Measurements from ENCODE around the gene SCNN1B.
"Not testable (repeated sequence)": the region's sequence is repeated elsewhere in the genome, so short reads cannot be mapped to it uniquely, and the experiment has no call there.

SCNN1B gene

DNA sequence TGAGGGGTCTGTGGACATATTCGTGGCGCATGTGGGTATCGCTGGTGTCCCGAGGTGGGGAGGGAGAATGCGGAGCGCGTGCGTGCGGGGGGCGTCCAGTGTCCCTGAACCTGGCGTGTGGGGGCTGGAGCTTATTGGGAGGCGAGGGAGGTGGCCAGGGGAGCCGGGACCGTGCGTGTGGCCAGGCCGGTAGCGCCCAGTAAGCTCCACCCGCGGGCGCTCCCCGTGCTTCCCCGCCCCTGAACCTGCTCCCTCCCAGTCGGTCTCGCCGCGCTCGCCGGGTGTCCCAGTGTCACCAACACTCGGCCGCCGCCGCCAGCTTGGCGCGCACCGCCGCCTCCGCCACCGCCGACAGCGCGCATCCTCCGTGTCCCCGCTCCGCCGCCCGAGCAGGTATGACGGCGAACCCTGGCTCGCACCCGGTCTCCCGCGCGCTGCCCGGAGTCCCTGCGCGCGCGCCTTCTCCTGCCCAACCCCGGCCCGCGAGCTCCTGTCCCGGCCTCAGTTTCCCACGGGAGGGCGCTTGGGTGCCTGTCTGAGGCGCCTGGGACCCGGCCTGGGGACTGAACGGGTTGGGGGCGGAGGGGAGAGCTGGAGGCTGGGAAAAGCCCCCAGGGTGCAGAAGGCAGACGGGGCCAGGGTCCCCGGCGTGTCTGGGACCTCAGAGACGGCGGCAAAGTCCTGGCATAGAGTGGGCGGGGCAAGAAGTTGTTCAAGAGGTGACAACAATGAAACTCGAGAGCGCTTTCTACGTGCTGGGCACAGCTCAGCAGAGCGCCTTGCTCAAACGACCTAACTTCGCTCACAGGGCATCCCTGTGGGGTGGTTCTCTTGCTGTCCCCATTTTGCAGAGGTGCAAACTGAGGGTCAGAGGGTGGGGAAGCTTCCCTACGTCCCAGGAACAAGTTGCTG lies at the start of gene SCNN1B:
Gene SCNN1B (plus strand): TSS at position 258 of the 912 bp plus-strand sequence. CDS start 46,298 bp downstream, outside the sequence.
- no peak for DNase-seq

DNA sequence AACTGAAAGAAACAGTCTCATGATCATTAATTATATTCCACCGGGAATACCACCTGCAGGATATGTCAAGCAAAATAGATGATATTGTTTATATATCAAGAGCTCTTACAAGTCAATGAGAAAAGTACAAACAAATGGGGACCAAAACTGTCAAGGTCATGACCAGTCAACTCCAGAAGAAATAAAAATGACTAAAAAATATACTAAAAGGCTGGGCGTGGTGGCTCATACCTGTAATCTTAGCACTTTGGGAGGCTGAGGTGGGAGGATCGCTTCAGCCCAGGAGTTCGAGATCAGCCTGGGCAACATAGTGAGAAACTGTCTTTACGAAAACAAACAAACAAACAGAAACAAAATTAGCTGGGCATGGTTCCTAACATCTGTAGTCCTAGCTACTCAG lies 49.8 kb upstream of the SCNN1B start:
- no peak for DNase-seq

- DNase-seq: not testable (repeated sequence)
Observed at GRCh38 chr16:23253650-23254049, 48.5 kb upstream of the SCNN1B start.

DNA sequence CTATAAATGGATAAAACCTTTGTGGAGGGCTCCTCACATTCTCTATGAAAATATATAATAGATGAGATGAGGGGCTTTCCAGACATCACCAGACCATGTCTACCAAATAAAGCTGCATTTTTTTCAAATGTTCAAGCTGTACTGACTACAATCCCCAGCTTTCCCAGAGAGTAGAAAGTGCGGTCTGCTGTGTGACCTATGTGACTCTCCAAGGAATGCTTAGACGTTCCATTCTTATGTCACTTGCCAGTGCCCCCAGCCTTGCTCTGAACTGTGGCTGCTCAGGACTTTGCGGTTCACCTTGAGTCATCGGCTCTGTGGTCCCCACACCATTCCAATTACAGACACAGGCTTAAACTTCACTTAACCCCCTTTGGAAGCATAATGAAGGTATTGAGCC lies 47.8 kb upstream of the SCNN1B start:
- no peak for DNase-seq

DNA sequence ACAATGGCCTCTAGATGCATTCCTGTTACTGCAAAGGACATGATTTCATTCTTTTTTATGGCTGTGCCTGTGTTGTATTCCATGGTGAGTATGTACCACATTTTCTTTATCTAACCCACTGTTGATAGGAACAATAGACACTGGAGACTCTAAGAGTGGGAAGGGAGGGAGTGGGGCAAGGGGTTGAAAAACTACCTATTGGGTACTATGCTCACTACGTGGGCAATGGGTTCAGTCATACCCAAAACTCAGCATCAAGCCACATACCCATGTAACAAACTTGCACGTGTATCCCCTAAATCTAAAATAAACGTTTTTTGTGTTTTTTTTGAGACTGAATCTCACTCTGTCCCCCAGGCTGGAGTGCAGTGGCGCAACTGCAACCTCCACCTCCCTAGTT lies 47.1 kb upstream of the SCNN1B start:
- no peak for DNase-seq

DNA sequence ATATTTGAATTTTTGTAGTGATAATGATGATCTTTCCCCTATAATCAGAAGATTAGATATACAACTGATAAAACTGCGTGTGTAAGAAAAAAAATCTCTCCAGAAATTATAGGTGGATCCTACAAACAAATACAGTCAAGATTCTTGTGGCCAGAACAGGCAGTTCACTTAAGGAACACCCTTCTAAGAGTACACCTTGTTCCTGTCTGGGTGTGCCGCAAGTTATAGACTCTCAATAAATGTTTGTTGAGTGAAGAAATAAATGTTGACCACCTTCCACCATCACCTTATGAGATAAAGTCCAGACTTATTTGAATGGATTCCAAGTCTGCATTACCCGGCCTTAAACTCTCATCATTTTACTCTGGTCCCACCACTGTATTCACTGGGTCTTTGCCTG lies 45.7 kb upstream of the SCNN1B start:
- DNase-seq: no peak

GRCh38 chr16:23257682-23258081 lies 44.4 kb upstream of the SCNN1B start:
- DNase-seq: no peak

DNA sequence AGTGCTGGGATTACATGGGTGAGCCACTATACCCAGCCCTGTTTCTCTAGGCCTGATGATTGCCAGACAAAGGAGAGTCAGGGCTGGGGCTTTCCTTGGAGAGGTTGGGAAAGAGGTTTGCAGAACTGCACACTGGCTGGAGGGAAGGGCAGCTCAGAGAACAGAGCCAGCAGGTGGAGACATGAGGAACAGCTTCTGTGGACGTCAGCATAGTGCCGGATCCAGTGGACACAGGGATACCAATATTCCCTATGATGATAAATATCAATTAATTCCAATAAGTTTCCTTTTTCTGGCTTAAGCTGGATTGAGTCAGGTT lies 43.2 kb upstream of the SCNN1B start:
- DNase-seq: no peak

GRCh38 chr16:23267647-23268046 lies 34.5 kb upstream of the SCNN1B start:
- DNase-seq: no peak

DNA sequence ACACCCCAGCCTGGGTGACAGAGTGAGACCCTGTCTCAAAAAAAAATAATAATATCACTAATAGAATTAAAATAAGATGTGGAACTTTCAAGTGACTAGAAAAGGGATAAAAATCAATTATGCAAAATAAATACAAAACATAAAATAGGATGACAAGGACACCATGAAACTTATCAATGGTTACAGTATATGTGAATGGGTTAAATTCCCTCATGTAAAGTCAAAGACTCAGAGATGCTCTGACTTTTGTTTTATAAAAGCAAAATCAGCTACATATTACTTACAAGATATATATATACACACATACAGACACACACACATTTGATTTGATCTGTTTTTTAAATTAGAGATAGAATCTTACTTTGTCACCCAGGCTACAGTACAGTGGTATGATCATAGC lies 33.5 kb upstream of the SCNN1B start:
- DNase-seq: no peak

- DNase-seq: no peak
Observed at GRCh38 chr16:23269248-23269953, 32.7 kb upstream of the SCNN1B start.

DNA sequence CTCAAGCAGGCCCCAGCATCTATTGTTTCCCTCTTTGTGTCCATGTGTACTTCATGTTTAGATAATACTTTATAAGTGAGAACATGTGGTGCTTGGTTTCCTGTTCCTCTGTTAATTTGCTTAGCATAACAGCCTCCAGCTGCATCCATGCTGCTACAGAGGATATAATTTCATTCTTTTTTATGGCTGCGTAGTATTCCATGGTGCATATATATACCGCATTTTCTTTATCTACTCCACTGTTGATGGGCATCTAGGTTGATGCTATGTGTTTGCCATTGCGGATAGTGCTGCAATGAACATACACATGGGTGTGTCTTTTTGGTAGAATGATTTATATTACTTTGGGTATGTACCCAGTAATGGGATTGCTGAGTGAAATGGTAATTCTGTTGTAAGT lies 31.4 kb upstream of the SCNN1B start:
- DNase-seq: no peak

DNA sequence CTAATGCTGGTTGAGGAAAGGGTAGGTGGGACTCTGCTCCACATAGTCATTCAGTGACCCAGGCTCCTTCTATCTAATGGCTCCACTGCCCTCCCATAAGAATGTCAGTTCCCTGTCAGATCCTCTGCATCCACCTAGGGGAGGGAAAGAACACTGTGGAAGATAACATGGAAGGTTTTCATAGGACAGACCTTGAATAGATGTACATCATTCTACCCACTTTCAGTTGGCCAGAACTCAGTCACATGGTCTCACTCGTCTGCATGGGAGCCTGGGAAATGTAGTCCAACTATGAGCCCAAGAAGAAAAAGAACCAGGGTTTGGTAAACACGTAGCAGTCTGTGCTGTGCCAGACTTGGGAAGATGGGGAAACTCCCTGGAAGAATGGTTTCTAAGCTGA lies 27.1 kb upstream of the SCNN1B start:
- DNase-seq: no peak

- no peak for DNase-seq
Observed at GRCh38 chr16:23276821-23277220, 25.3 kb upstream of the SCNN1B start.

- DNase-seq: no peak
Observed at GRCh38 chr16:23278031-23278430, 24.1 kb upstream of the SCNN1B start.

DNA sequence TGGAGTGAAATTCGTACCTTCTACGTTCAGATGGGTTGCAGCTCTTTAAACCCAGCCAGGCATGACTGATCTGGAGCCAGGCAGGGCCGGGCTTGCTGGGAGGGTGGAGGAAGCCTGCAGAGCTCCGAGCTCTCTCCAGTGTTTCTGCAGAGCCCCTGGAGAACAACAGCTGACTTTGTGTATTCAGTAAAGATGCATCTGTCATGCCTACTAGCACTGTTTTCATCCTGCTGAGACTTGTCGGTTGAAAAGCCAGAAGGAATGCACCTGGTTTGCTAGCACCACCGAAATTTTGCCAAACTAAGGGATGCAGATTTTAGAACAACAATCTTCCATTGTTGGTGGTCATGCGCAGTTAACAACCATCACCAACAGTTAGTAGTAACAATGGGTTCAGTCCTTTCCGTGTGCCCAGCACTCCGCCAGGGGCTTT lies 22.4 kb upstream of the SCNN1B start:
- DNase-seq: no peak

GRCh38 chr16:23280483-23280967 lies 21.6 kb upstream of the SCNN1B start:
- no peak for DNase-seq

GRCh38 chr16:23282568-23282967 lies 19.5 kb upstream of the SCNN1B start:
- DNase-seq: no peak

- DNase-seq: no peak
Observed at GRCh38 chr16:23283571-23283970, 18.5 kb upstream of the SCNN1B start.

- DNase-seq: no peak
Observed at GRCh38 chr16:23284584-23284983, 17.5 kb upstream of the SCNN1B start.

DNA sequence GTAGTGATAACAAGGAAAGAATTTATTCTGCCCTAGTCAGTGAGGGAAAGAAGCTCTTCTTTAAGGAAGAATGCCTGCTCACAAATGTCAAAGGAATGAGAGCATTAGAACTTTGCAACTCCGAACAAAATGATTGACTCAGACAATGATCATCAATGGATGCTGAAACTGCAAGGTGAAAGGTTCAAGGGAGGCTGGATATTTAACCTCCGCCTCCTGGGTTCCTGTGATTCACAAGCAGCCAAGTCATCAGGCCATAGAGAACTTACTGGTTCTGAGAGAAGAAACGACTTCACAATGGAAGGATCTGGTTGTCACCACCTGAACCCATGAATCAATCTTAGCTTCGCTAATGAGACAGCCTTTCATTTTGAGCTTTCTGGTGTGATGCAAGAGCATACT lies 16.0 kb upstream of the SCNN1B start:
- DNase-seq: no peak

- DNase-seq: no peak
Observed at GRCh38 chr16:23288209-23288608, 13.9 kb upstream of the SCNN1B start.

- no peak for DNase-seq
Observed at GRCh38 chr16:23288726-23289512, 13.2 kb upstream of the SCNN1B start.

Data from stimulated activated CD4-positive, alpha-beta T cell treated with anti-CD3 and anti-CD28 coated beads, Interleukin-2, amount 100 ng/mL, for 48 hours (primary cell).